ENCODE results near the gene GPNMB.

GPNMB gene

DNA sequence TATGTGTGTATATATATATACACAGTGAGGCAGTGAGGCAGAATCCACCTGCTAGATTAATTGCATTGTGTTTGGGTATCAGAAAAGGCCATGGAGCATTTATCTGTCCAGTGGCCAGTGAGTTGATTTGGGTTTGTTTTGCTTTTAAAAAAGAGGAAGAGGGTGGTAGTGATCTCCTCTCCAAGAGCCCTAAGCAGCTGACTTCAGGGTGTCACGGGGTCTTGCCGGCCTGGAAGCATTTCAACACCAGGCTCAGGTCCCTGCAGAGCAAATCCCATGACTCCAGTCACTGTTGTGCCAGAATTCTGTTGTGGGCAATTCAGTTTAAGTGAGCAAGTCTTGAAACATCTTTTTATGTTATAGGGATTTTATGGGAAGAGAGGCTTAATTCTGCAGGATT, 30.6 kb upstream of the GPNMB start (continued):
- TF ChIP-seq, protein P1, sequence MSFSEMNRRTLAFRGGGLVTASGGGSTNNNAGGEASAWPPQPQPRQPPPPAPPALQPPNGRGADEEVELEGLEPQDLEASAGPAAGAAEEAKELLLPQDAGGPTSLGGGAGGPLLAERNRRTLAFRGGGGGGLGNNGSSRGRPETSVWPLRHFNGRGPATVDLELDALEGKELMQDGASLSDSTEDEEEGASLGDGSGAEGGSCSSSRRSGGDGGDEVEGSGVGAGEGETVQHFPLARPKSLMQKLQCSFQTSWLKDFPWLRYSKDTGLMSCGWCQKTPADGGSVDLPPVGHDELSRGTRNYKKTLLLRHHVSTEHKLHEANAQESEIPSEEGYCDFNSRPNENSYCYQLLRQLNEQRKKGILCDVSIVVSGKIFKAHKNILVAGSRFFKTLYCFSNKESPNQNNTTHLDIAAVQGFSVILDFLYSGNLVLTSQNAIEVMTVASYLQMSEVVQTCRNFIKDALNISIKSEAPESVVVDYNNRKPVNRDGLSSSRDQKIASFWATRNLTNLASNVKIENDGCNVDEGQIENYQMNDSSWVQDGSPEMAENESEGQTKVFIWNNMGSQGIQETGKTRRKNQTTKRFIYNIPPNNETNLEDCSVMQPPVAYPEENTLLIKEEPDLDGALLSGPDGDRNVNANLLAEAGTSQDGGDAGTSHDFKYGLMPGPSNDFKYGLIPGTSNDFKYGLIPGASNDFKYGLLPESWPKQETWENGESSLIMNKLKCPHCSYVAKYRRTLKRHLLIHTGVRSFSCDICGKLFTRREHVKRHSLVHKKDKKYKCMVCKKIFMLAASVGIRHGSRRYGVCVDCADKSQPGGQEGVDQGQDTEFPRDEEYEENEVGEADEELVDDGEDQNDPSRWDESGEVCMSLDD (tag by site-specific recombination; IDR thresholded peaks at IDR 0.05), result no peak
- no peak for TF ChIP-seq ZBTB48 (tag by site-specific recombination; IDR thresholded peaks at IDR 0.05)
- no peak for TF ChIP-seq SCRT1 (tag by site-specific recombination; IDR thresholded peaks at IDR 0.05; ENCODE audit: borderline replicate concordance)
- no peak for TF ChIP-seq KLF1 (tag by site-specific recombination; IDR thresholded peaks at IDR 0.05)
- no peak for TF ChIP-seq ZNF792 (tag by site-specific recombination; IDR thresholded peaks at IDR 0.05)
- TF ChIP-seq ZNF626 (tag by site-specific recombination; IDR thresholded peaks at IDR 0.05), result no peak

DNA sequence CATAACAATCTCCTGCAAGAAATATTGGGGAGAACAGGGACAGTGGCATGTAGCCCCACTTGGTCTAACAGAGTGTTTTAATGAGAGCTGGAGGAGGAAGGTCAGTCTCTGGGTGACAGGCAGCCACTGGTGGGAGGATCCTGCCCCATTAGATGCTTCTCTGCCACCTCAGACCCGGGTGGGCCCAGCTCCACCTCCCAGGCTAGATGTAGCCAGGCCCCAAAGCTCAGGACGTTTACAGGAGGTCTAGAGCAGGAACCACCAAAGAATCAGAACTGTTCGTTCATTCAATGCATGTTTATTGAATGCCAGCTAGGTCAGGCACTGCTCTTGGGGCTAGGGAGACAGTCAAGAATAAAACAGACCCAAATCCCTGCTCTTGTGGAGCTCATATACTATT, 28.4 kb upstream of the GPNMB start:
- Histone ChIP-seq H3K4me1 (ENCODE audit: control insufficient read depth, insufficient read depth, low read length) (no peaks in the 10 kb centered on the region), H3K9me3 (ENCODE audit: control insufficient read depth, insufficient read depth, low read depth, low read length) (no peaks in the 10 kb centered on the region), H3K27ac (ENCODE audit: extremely low read depth, low read depth, low read length) (no peak overlapping the region), H3K36me3 (ENCODE audit: control insufficient read depth in 2 of 2, insufficient read depth in 1 of 2, low read length in 2 of 2) (no peaks in the 10 kb centered on the region), H3K4me3 (ENCODE audit: low read depth, low read length) (no peak overlapping the region)
- ChIA-PET POLR2A (no interaction called here), CTCF (interaction anchor here (0.7 kb wide), 1 partner anchor 59 kb away, joined by 3 read pairs; no protein-coding TSS in a partner anchor)
- TF ChIP-seq ZNF354C (tag by site-specific recombination; IDR thresholded peaks at IDR 0.05; ENCODE audit: borderline replicate concordance, low read depth) (no peak), ZNF521 (tag by site-specific recombination; IDR thresholded peaks at IDR 0.05) (no peak), ZSCAN30 (tag by site-specific recombination; IDR thresholded peaks at IDR 0.05) (no peak), ZBTB20 (tag by site-specific recombination; IDR thresholded peaks at IDR 0.05) (no peak), ZNF140 (tag by site-specific recombination; IDR thresholded peaks at IDR 0.05) (no peak), ZNF48 (tag by site-specific recombination; IDR thresholded peaks at IDR 0.05) (no peak), ZNF350 (tag by site-specific recombination; IDR thresholded peaks at IDR 0.05) (no peak), ZBTB21 (tag by site-specific recombination; IDR thresholded peaks at IDR 0.05) (no peak), ZNF830 (tag by site-specific recombination; IDR thresholded peaks at IDR 0.05; ENCODE audit: low read depth) (no peak), SP2 (tag by site-specific recombination; IDR thresholded peaks at IDR 0.05) (no peak), OSR2 (tag by site-specific recombination; IDR thresholded peaks at IDR 0.05) (no peak)
- TF ChIP-seq, protein P2, sequence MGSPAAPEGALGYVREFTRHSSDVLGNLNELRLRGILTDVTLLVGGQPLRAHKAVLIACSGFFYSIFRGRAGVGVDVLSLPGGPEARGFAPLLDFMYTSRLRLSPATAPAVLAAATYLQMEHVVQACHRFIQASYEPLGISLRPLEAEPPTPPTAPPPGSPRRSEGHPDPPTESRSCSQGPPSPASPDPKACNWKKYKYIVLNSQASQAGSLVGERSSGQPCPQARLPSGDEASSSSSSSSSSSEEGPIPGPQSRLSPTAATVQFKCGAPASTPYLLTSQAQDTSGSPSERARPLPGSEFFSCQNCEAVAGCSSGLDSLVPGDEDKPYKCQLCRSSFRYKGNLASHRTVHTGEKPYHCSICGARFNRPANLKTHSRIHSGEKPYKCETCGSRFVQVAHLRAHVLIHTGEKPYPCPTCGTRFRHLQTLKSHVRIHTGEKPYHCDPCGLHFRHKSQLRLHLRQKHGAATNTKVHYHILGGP (tag by site-specific recombination; IDR thresholded peaks at IDR 0.05), result no peak

- H3K4me3 ChIP-seq (ENCODE audit: low read depth, low read length), result no peak overlapping the region
- no peak overlapping the region for H3K27ac ChIP-seq (ENCODE audit: extremely low read depth, low read depth, low read length)
- POLR2A ChIA-PET, result interaction anchor here (0.6 kb wide), 1 partner anchor 11 kb away, joined by 3 read pairs; no protein-coding TSS in a partner anchor
- TF ChIP-seq ZIC2 (tag by site-specific recombination; IDR thresholded peaks at IDR 0.05) (peak; percentile 20; the same call in 1 of the 2 replicates), REST (tag by site-specific recombination; IDR thresholded peaks at IDR 0.05) (0 out of 2 replicates have a peak, but pooled peaks have one; percentile 35), ZNF670 (tag by site-specific recombination; IDR thresholded peaks at IDR 0.05; ENCODE audit: low read depth) (no peak)
- H3K4me1 ChIP-seq (ENCODE audit: control insufficient read depth, insufficient read depth, low read length), result no peaks in the 10 kb centered on the region
- CTCF ChIA-PET, result no interaction called here
- no peaks in the 10 kb centered on the region for H3K9me3 ChIP-seq (ENCODE audit: control insufficient read depth, insufficient read depth, low read depth, low read length)
- H3K36me3 ChIP-seq (ENCODE audit: control insufficient read depth in 2 of 2, insufficient read depth in 1 of 2, low read length in 2 of 2), result no peaks in the 10 kb centered on the region
Measured at GRCh38 chr7:23220690-23221305, 25.8 kb upstream of the GPNMB start.

Data from HEK293 (cell line).